ENCODE measurements around the gene UBASH3B.

The UBASH3B gene

DNA sequence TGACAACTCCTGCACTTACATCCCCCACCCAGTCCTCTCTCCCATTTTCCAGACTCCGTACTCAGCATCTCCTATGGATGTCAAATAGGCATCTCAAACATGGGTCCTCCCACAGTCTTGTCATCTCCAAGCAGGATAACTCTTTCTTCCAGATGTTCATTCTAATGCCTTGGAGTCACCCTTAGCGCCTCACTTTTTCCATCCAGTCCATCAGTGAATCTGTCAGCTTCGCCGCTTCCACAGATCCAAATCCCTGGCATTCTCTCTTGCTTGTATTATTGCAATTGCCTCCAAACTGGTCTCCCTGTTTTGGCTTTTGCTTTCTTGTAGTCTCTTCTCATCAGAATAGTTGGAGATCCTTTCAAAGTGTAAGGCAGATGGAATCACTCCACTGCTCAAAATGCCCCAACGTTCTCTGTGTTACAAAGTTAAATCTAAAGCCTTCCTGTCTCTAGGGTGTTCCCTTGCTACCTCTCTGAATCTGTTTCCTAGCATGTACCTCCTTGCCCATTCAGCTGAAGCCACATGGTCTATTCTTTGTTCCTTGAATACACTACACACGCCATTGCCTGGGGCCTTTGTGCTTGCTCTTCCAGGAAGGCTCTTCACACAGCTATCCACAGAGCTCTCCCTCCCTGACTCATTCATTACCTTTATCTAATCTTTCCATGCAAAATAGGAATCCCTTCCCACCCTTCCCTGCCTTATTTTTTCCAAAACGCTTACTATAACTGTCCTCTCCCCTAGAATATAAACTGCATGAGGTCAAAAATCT is 64.8 kb downstream of the UBASH3B start:
- peak; percentile 89; the same call in 1 of the 2 replicates for TF ChIP-seq SIN3A (IDR thresholded peaks at IDR 0.05; ENCODE audit: borderline replicate concordance, insufficient read depth, low read length)
- TF ChIP-seq, protein P1, sequence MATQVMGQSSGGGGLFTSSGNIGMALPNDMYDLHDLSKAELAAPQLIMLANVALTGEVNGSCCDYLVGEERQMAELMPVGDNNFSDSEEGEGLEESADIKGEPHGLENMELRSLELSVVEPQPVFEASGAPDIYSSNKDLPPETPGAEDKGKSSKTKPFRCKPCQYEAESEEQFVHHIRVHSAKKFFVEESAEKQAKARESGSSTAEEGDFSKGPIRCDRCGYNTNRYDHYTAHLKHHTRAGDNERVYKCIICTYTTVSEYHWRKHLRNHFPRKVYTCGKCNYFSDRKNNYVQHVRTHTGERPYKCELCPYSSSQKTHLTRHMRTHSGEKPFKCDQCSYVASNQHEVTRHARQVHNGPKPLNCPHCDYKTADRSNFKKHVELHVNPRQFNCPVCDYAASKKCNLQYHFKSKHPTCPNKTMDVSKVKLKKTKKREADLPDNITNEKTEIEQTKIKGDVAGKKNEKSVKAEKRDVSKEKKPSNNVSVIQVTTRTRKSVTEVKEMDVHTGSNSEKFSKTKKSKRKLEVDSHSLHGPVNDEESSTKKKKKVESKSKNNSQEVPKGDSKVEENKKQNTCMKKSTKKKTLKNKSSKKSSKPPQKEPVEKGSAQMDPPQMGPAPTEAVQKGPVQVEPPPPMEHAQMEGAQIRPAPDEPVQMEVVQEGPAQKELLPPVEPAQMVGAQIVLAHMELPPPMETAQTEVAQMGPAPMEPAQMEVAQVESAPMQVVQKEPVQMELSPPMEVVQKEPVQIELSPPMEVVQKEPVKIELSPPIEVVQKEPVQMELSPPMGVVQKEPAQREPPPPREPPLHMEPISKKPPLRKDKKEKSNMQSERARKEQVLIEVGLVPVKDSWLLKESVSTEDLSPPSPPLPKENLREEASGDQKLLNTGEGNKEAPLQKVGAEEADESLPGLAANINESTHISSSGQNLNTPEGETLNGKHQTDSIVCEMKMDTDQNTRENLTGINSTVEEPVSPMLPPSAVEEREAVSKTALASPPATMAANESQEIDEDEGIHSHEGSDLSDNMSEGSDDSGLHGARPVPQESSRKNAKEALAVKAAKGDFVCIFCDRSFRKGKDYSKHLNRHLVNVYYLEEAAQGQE (IDR thresholded peaks at IDR 0.05; ENCODE audit: insufficient read depth in 1 of 2, low read depth in 2 of 2, low read length in 2 of 2), result peak in 1 of 2 experiments; percentile 36; a peak in 1 of 4 replicates
- TF ChIP-seq FOXP2 (optimal IDR thresholded peaks at IDR 0.05; ENCODE audit: borderline replicate concordance, extremely low read depth, extremely low read length, insufficient read depth), result no peak

DNA sequence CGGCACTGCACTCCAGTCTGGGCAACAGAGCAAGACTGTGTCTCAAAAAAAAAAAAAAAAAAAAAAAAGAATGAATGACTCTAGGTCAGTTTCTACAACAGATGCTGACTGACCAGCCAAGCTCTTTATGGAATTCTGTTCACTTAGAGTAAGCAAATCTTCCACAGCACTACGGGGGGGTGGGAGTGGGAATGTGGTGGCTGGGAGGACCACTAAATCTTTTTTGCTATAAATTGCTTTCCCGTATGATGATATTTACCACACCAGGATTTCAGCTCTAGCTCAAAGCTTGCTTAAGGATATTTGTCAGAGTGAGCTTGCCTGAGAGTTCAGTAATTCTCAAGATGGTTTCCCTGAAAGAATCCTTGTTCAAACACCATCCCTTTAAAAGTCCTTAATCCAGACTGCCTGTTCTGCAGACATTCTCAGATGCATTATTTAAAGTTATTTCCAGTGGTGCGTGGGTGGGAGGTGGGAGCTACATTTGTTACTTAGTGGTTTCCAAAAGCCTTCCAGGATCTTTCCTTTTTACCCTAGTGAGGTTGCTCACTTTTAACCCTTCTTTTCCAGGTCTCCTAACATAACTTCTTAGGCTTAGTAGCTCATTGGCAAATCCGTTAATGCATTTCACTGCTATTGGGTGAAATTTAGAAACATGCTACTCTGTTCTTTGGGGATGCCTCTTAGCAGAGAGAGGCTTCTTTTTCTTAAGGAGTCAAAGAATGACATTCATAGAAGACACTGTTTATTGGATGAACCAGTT is 65.9 kb downstream of the UBASH3B start:
- TF ChIP-seq, protein P1 (IDR thresholded peaks at IDR 0.05; ENCODE audit: insufficient read depth in 1 of 2, low read depth in 2 of 2, low read length in 2 of 2), result no peak
- no peak for TF ChIP-seq FOXP2 (optimal IDR thresholded peaks at IDR 0.05; ENCODE audit: borderline replicate concordance, extremely low read depth, extremely low read length, insufficient read depth)
- 0 out of 2 replicates have a peak, but pooled peaks have one; percentile 48 for TF ChIP-seq SIN3A (IDR thresholded peaks at IDR 0.05; ENCODE audit: borderline replicate concordance, insufficient read depth, low read length)
- TF ChIP-seq TAF1 (IDR thresholded peaks at IDR 0.05; ENCODE audit: borderline replicate concordance, insufficient read depth, low read length), result no peak
- TF ChIP-seq POLR2AphosphoS5 (IDR thresholded peaks at IDR 0.05; ENCODE audit: low read depth, low read length), result peak; percentile 13; the same call in 1 of the 2 replicates

GRCh38 chr11:122721964-122722266 is 66.4 kb downstream of the UBASH3B start:
- no peak for TF ChIP-seq SIN3A (IDR thresholded peaks at IDR 0.05; ENCODE audit: borderline replicate concordance, insufficient read depth, low read length)

DNA sequence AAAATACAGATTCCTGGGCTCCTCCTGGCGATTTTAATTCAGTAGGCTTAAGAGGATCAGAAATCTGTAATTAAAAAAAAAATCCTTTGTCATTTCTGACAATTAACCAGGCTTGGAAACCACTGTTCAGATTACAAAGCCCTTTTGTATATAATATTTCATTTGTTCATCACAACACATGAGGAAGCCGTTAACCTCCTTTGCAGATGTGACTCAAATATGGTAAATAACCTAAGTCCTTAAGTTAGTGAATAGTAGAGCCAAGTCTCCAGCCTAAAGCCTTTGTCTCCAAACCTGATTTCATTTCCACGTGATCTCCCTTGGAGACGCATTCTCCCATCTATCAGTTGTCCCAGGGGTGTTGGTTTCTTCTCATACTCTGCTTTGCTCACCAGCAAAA is 67.6 kb downstream of the UBASH3B start:
- no peak for TF ChIP-seq TAF1 (IDR thresholded peaks at IDR 0.05; ENCODE audit: borderline replicate concordance, insufficient read depth, low read length)
- no peak for TF ChIP-seq FOXP2 (optimal IDR thresholded peaks at IDR 0.05; ENCODE audit: borderline replicate concordance, extremely low read depth, extremely low read length, insufficient read depth)
- no peak for TF ChIP-seq POLR2AphosphoS5 (IDR thresholded peaks at IDR 0.05; ENCODE audit: low read depth, low read length)
- TF ChIP-seq, protein P1 (IDR thresholded peaks at IDR 0.05; ENCODE audit: insufficient read depth in 1 of 2, low read depth in 2 of 2, low read length in 2 of 2), result no peak
- TF ChIP-seq SIN3A (IDR thresholded peaks at IDR 0.05; ENCODE audit: borderline replicate concordance, insufficient read depth, low read length), result no peak

DNA sequence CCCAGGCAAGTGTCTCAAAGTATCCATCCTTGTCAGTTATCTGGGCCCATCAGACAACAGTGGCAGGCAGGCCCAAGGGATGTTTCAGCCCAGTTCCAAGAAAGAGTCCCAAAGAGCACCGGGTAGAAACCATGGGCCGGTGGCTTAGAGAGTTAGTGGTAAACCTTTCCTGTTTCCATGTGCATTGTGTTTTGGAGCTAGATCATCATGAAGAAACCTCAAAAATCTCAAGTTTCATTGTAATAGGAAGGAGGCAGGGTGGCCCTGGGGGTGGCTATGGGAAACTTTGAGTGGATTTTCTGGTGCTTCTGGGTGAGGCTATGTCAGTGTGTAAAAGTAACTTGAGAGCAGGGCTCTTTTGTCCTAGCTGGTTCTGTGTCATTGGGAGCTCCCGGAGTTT is 68.1 kb downstream of the UBASH3B start:
- TF ChIP-seq SIN3A (IDR thresholded peaks at IDR 0.05; ENCODE audit: borderline replicate concordance, insufficient read depth, low read length) (no peak), POLR2AphosphoS5 (IDR thresholded peaks at IDR 0.05; ENCODE audit: low read depth, low read length) (no peak), FOXP2 (optimal IDR thresholded peaks at IDR 0.05; ENCODE audit: borderline replicate concordance, extremely low read depth, extremely low read length, insufficient read depth) (no peak)
- TF ChIP-seq, protein P1 (IDR thresholded peaks at IDR 0.05; ENCODE audit: insufficient read depth in 1 of 2, low read depth in 2 of 2, low read length in 2 of 2), result no peak

Measured in PFSK-1 (cell line).